Adrenal gland (tissue), 5 donors: ENCODE results near the gene TM6SF1.

Source experiments
- POLR2A ChIP-seq, 2 donors: fragments of 450-650 bp; IDR thresholded peaks; one replicate each; pipeline ENCODE4 v1.6.1; 2017; ENCODE audit warnings: antibody characterized with exemption in 2 of 2, mild to moderate bottlenecking in 2 of 2, moderate library complexity in 1 of 2
- TF ChIP-seq, protein P1 (sequence below), 6 experiments: fragments of 450-650 bp in 4 of 6; fragments of 200-600 bp in 2 of 6; sonication (generic) in 1 of 6; IDR thresholded peaks; 1 replicate in 5 of 6; 2 replicates in 1 of 6; pipeline versions ENCODE4 v1.5.1 to v1.8.0; 2016 to 2021; ENCODE audit warnings: antibody characterized with exemption in 6 of 6, mild to moderate bottlenecking in 2 of 6, moderate library complexity in 1 of 6
- donor health status: DM: no; HTN: no; CAD: no.

DNA sequence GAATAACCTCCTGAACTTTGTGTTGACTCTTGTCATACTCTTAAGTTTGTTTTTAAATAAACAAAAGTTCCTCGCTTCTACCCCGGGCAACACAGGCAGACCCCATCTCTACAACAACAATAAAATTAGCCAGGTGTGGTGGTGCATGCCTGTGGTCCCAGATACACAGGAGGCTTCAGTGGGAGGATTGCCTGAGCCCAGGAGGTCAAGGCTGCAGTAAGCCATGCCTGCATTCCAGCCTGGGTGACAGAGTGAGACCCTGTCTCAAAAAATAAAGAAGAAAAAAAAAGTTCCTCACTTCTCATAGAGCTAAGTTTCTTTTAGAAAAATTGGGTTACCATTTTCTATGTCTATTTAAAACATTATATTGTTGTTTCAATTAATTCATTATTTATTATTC, 70.9 kb downstream of the TM6SF1 start:
- TF ChIP-seq, protein P1, sequence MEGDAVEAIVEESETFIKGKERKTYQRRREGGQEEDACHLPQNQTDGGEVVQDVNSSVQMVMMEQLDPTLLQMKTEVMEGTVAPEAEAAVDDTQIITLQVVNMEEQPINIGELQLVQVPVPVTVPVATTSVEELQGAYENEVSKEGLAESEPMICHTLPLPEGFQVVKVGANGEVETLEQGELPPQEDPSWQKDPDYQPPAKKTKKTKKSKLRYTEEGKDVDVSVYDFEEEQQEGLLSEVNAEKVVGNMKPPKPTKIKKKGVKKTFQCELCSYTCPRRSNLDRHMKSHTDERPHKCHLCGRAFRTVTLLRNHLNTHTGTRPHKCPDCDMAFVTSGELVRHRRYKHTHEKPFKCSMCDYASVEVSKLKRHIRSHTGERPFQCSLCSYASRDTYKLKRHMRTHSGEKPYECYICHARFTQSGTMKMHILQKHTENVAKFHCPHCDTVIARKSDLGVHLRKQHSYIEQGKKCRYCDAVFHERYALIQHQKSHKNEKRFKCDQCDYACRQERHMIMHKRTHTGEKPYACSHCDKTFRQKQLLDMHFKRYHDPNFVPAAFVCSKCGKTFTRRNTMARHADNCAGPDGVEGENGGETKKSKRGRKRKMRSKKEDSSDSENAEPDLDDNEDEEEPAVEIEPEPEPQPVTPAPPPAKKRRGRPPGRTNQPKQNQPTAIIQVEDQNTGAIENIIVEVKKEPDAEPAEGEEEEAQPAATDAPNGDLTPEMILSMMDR (IDR thresholded peaks at IDR 0.05) = no peak
- TF ChIP-seq POLR2A (IDR thresholded peaks at IDR 0.05) = no peak
